Peyer's patch (tissue), 4 donors: ENCODE results near the gene RHBDD1. TPM values are rescaled to one million over a fixed set of nuclear protein-coding genes. Genes with fewer than 3 reads are reported as not detected.

ENCODE experiments used
- DNase-seq, 3 donors: peaks; one replicate each; pipeline ENCODE4 v3.0.0-alpha.2; 2017 to 2019
- H3K27ac ChIP-seq, 4 donors: fragments of 200-600 bp; sonication (generic); one replicate each; pipeline ENCODE4 v1.5.1; 2016 to 2019
- H3K27me3 ChIP-seq, 2 donors: fragments of 200-600 bp; sonication (generic); one replicate each; pipeline ENCODE4 v1.5.1; 2019
- H3K36me3 ChIP-seq, 3 donors: fragments of 200-600 bp; sonication (generic); one replicate each; pipeline ENCODE4 v1.5.1; 2016 to 2019
- H3K4me1 ChIP-seq, 4 donors: fragments of 200-600 bp; sonication (generic); one replicate each; pipeline ENCODE4 v1.5.1; 2016 to 2019
- H3K4me3 ChIP-seq, 4 donors: fragments of 200-600 bp; sonication (generic); 1 replicate in 3 of 4; 2 replicates in 1 of 4; pipeline ENCODE4 v1.5.1; 2016 to 2019; ENCODE audit warnings: mild to moderate bottlenecking in 1 of 4
- H3K9me3 ChIP-seq, 4 donors: fragments of 200-600 bp; sonication (generic); one replicate each; pipeline ENCODE4 v1.5.1; 2016 to 2019; ENCODE audit warnings: mild to moderate bottlenecking in 1 of 4
- POLR2A ChIP-seq, 2 donors: fragments of 450-650 bp; IDR thresholded peaks; one replicate each; pipeline ENCODE4 v1.5.1; 2017; ENCODE audit warnings: antibody characterized with exemption in 2 of 2, mild to moderate bottlenecking in 2 of 2, moderate library complexity in 2 of 2
- total RNA-seq, 4 donors: library from RNA; depleted of rRNA; stranded (reverse); fragments of >200 nt; gene quantifications; one replicate each; pipeline ENCODE4 v1.1.0, GENCODE V29; 2016
- TF ChIP-seq, protein P1 (sequence below), 6 experiments: fragments of 450-650 bp in 4 of 6; fragments of 200-600 bp in 2 of 6; sonication (generic) in 1 of 6; IDR thresholded peaks; one replicate each; pipeline ENCODE4 v1.5.1; 2017 to 2019; ENCODE audit warnings: antibody characterized with exemption in 6 of 6, mild to moderate bottlenecking in 3 of 6, moderate library complexity in 1 of 6

The RHBDD1 gene
- total RNA-seq, 4 donors from 2014 or later: 12.6 to 68.5 (median 30.6) TPM

DNA sequence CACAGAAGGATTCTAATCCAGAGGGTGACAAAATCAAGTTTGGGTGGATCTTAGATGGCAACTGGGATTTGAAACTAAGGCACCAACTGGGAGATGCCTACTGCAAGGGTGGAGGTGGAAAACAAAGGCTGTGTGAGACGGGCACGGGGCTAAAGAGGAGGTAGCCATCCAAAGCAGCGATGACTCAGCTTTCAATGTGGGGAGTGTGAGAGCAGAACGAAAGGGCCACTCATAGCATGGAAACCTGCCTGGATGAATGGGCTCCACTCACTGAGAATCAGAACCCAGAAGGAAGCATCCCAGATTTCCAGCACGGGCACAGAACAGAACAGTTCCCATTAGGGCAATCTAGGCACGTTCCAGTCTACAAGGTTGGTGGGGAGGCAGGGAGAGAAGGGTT is 168.6 kb downstream of the RHBDD1 start:
- Histone ChIP-seq H3K4me3 (no peak overlapping the region), H3K9me3 (no peaks in the 10 kb centered on the region), H3K27me3 (no peaks in the 10 kb centered on the region), H3K4me1 (no peaks in the 10 kb centered on the region), H3K36me3 (no peaks in the 10 kb centered on the region), H3K27ac (no peak overlapping the region)
- TF ChIP-seq POLR2A (IDR thresholded peaks at IDR 0.05): no peak
- TF ChIP-seq, protein P1, sequence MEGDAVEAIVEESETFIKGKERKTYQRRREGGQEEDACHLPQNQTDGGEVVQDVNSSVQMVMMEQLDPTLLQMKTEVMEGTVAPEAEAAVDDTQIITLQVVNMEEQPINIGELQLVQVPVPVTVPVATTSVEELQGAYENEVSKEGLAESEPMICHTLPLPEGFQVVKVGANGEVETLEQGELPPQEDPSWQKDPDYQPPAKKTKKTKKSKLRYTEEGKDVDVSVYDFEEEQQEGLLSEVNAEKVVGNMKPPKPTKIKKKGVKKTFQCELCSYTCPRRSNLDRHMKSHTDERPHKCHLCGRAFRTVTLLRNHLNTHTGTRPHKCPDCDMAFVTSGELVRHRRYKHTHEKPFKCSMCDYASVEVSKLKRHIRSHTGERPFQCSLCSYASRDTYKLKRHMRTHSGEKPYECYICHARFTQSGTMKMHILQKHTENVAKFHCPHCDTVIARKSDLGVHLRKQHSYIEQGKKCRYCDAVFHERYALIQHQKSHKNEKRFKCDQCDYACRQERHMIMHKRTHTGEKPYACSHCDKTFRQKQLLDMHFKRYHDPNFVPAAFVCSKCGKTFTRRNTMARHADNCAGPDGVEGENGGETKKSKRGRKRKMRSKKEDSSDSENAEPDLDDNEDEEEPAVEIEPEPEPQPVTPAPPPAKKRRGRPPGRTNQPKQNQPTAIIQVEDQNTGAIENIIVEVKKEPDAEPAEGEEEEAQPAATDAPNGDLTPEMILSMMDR (IDR thresholded peaks at IDR 0.05): no peak
- DNase-seq: no peak

DNA sequence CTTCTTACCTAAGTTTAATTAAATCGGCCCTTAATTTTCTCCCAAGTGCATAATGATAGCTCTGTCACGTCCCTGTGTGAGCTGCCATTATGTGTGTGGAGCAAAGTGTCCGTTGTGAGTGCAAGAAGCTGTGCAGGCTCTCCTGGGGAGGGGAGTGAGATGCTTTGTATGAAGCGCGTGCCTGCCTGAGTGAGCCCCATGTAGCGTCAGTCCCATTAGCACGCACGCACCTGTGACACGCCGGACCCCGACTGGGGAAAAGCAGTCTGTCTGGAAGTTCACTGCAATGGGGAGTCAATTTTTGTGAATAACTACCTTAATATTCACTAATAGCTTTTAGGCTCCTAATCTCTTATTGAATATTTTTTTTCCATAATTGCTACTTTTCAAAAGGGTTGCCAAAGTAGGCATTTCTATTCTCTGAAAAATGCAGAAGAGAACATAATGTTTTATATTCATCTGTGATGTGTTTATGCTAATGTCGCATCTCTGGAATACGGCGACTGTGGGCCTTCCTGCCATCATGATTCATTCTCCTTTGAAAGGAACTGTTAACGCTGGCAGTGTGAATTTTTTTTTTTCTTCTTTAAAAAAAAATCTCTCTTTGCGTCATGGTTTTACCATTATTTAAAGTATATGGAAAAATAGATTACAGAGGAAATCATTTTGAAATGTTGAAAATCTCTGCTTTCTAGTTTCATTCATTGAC is 170.5 kb downstream of the RHBDD1 start:
- no peak for TF ChIP-seq POLR2A (IDR thresholded peaks at IDR 0.05)
- TF ChIP-seq, protein P1 (IDR thresholded peaks at IDR 0.05): no peak
- Histone ChIP-seq H3K4me3 (no peak overlapping the region), H3K36me3 (no peaks in the 10 kb centered on the region), H3K27me3 (no peaks in the 10 kb centered on the region), H3K4me1 (no peaks in the 10 kb centered on the region), H3K27ac (no peak overlapping the region), H3K9me3 (no peaks in the 10 kb centered on the region)
- DNase-seq: no peak

DNA sequence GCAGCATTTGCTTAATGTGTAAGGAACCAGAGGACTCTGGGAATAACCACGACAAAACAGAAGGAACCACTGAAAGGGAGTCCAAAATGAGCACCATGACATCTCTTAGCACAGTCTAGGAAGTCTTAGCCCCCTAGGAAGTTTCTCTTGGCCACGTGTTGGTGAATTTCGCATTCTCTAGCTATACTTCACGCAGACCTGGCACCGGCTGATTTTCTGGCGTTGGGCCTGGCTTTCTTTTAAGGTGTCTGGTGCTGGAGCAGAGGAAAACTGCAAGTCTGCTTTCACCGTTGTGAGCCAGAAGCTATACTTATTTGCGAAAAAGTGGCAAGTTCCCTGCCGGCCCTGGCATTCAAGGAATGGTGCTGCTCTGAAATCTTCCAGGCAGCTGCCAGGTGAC is 171.3 kb downstream of the RHBDD1 start:
- H3K4me3 ChIP-seq: no peak overlapping the region
- no peak overlapping the region for H3K27ac ChIP-seq
- no peak for DNase-seq
- no peak for TF ChIP-seq POLR2A (IDR thresholded peaks at IDR 0.05)
- TF ChIP-seq, protein P1 (IDR thresholded peaks at IDR 0.05): no peak
- no peaks in the 10 kb centered on the region for H3K36me3 ChIP-seq
- H3K9me3 ChIP-seq: no peaks in the 10 kb centered on the region
- H3K4me1 ChIP-seq: no peaks in the 10 kb centered on the region
- H3K27me3 ChIP-seq: no peaks in the 10 kb centered on the region

DNA sequence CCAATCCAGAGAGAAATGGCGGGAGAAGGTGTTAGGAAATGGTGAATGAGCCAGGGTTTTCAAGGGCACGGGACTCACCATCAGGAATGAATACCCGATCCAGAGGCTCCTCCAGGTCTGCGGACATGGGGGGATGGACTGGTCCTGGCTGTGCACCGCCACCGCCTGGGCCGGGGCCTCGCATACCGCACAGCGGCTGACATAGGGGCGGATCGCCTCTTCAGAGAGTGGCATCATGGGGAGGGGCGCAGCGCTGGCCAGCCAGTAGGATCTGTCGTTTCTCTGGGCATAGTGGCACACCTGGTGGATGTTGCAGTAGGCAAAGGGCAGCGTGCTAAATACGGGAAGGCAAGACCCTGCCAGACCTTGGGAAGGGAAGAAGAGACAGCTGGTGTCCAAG is 172.1 kb downstream of the RHBDD1 start:
- Histone ChIP-seq H3K27ac (no peak overlapping the region), H3K36me3 (no peaks in the 10 kb centered on the region), H3K4me3 (no peak overlapping the region), H3K27me3 (no peaks in the 10 kb centered on the region), H3K9me3 (no peaks in the 10 kb centered on the region), H3K4me1 (no peaks in the 10 kb centered on the region)
- TF ChIP-seq, protein P1 (IDR thresholded peaks at IDR 0.05): no peak
- TF ChIP-seq POLR2A (IDR thresholded peaks at IDR 0.05): no peak
- DNase-seq: no peak

DNA sequence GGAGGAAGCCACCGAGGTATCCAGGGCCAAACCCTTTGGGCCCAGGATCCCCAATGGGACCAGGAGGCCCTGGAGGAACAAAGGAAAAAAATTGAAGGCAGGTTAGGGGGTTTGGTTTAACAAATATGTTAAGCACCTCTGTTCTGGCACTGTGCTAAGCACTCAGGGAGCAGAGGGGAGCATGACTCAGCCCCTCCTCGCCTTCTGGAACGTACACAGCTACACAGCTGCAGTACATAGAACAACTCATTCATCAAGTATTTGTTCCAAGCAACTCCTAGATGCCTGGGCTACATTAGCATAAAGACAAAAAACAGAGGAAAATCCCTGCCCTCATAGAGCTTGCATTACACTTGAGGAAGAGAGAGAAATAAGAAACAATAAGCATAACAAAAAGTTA is 174.6 kb downstream of the RHBDD1 start:
- H3K4me1 ChIP-seq: no peaks in the 10 kb centered on the region
- H3K9me3 ChIP-seq: no peaks in the 10 kb centered on the region
- TF ChIP-seq, protein P1 (IDR thresholded peaks at IDR 0.05): no peak
- TF ChIP-seq POLR2A (IDR thresholded peaks at IDR 0.05): no peak
- H3K36me3 ChIP-seq: no peaks in the 10 kb centered on the region
- H3K27ac ChIP-seq: no peak overlapping the region
- H3K27me3 ChIP-seq: no peaks in the 10 kb centered on the region
- no peak overlapping the region for H3K4me3 ChIP-seq
- DNase-seq: no peak
